Spleen (tissue), 11 donors: Measurements from ENCODE around the gene ANKEF1. TPM values are rescaled to one million over a fixed set of nuclear protein-coding genes. Genes with fewer than 3 reads are reported as not detected.

Source experiments
- DNase-seq: peaks from one replicate; pipeline ENCODE4 v3.0.0-alpha.2; 2020
- H3K27ac ChIP-seq, 8 donors: fragments of 200-600 bp; sonication (generic) in 7 of 8; 1 replicate in 4 of 8; 2 replicates in 4 of 8; pipeline versions ENCODE4 v1.5.0 to v1.8.0; 2016 to 2021; ENCODE audit warnings: inconsistent platforms in 4 of 8, mild to moderate bottlenecking in 4 of 8, moderate library complexity in 1 of 8
- H3K27me3 ChIP-seq, 7 donors: fragments of 200-600 bp; sonication (generic) in 6 of 7; replicated peaks in 1 of 7; 1 replicate in 4 of 7; 2 replicates in 3 of 7; pipeline versions ENCODE4 v1.5.0 to v1.8.0; 2016 to 2021; ENCODE audit warnings: inconsistent platforms in 3 of 7, mild to moderate bottlenecking in 1 of 7
- H3K36me3 ChIP-seq, 6 donors: fragments of 200-600 bp; sonication (generic) in 5 of 6; 1 replicate in 4 of 6; 2 replicates in 2 of 6; pipeline versions ENCODE4 v1.5.0 to v1.8.0; 2016 to 2021; ENCODE audit warnings: inconsistent platforms in 2 of 6
- H3K4me1 ChIP-seq, 6 donors: fragments of 200-600 bp; sonication (generic) in 5 of 6; 1 replicate in 3 of 6; 2 replicates in 3 of 6; pipeline versions ENCODE4 v1.5.0 to v1.8.0; 2016 to 2021; ENCODE audit warnings: inconsistent platforms in 3 of 6
- H3K4me3 ChIP-seq, 8 donors: fragments of 200-600 bp; sonication (generic) in 7 of 8; 1 replicate in 4 of 8; 2 replicates in 4 of 8; pipeline versions ENCODE4 v1.5.0 to v1.8.0; 2016 to 2021; ENCODE audit warnings: inconsistent platforms in 4 of 8, mild to moderate bottlenecking in 4 of 8, moderate library complexity in 2 of 8
- H3K9me3 ChIP-seq, 8 donors: fragments of 200-600 bp; sonication (generic) in 7 of 8; 1 replicate in 4 of 8; 2 replicates in 4 of 8; pipeline versions ENCODE4 v1.5.0 to v1.8.0; 2016 to 2021; ENCODE audit warnings: inconsistent platforms in 4 of 8
- CTCF ChIP-seq, 11 experiments: fragments of 200-600 bp in 7 of 11; fragments of 450-650 bp in 4 of 11; sonication (generic) in 4 of 11; IDR thresholded peaks in 8 of 11; conservative IDR thresholded peaks in 3 of 11; 1 replicate in 7 of 11; 2 replicates in 4 of 11; pipeline versions ENCODE4 v1.4.0 to v1.8.0; 2016 to 2021; ENCODE audit warnings: antibody characterized with exemption in 11 of 11, inconsistent platforms in 4 of 11, mild to moderate bottlenecking in 1 of 11
- POLR2A ChIP-seq, 3 donors: fragments of 450-650 bp; IDR thresholded peaks; one replicate each; pipeline ENCODE4 v1.5.1; 2017; ENCODE audit warnings: antibody characterized with exemption in 3 of 3, mild to moderate bottlenecking in 1 of 3
- POLR2AphosphoS5 ChIP-seq, 3 donors: sonication (generic); formaldehyde crosslinking; IDR thresholded peaks; one replicate each; pipeline ENCODE4 v1.5.1; 2017; ENCODE audit warnings: antibody characterized with exemption in 3 of 3
- intact Hi-C: fragments of 100-400 bp; cut with DNase I; formaldehyde crosslinking; loops from one replicate; pipeline ENCODE4 v1.15.0; 2023; ENCODE audit warnings: low total_unique reads
- polyA plus RNA-seq, 3 donors: library from polyadenylated mRNA; stranded (reverse); fragments of 200-250 nt; gene quantifications; one replicate each; pipeline ENCODE4 v1.2.1, GENCODE V29; 2013
- small RNA-seq, 4 donors: library from RNA; depleted of rRNA; stranded (forward); fragments of <200 nt; gene quantifications; one replicate each; pipeline ENCODE3, GENCODE V24; 2016
- total RNA-seq, 7 donors: library from RNA; depleted of rRNA in 3 of 7; stranded (reverse); fragments of >200 nt in 3 of 7; fragmentation: NEBNext Ultra II Directional in 4 of 7; extraction: Animal tissue kit (Norgen Biotek cat#: 25700) in 4 of 7; gene quantifications; one replicate each; pipeline versions ENCODE4 v1.1.0 to v1.2.1, GENCODE V29; 2016 to 2021
- donor health status: healthy with polysubstance abuse.
- donor health status: DM: no; HTN: no; CAD: no; lungs with moderate emphysema.
- donor health status: DM: no; HTN: no; CAD: no.
- donor health status: Bipolar disorder and iron deficiency.
- donor health status: healthy.
- donor health status: DM: no; HTN: no; CAD: no.
- donor health status: DM: yes; HTN: yes; CAD: no.

Gene ANKEF1
- total and polyA plus RNA-seq, 10 donors, result 0.58 to 3.2 (median 2.1) TPM

GRCh38 chr20:10105046-10105445 lies 70.3 kb downstream of the ANKEF1 start:
- intact Hi-C loops, result no loop called here
- no peak for DNase-seq
- H3K36me3 ChIP-seq, result no peaks in the 10 kb centered on the region
- no peak overlapping the region for H3K4me3 ChIP-seq
- H3K9me3 ChIP-seq, result peaks cover 0 to 5% (median 0%) of the 10 kb centered on the region in 8 donors
- no peak overlapping the region for H3K27ac ChIP-seq
- TF ChIP-seq POLR2A (IDR thresholded peaks at IDR 0.05) (no peak), POLR2AphosphoS5 (IDR thresholded peaks at IDR 0.05) (no peak), CTCF (IDR thresholded peaks at IDR 0.05 in 8 of 11, conservative IDR thresholded peaks at IDR 0.05 in 3 of 11) (no peak)
- no peaks in the 10 kb centered on the region for H3K27me3 ChIP-seq
- no peaks in the 10 kb centered on the region for H3K4me1 ChIP-seq

Small RNA genes lying within 50 kb of the gene (small RNA-seq; reads per million reads assigned to genes)
- 0 reads per million in 4 donors for gene RF00017

Other genes starting within 250 kb of the ANKEF1 start
- gene PAK5, start 195.9 kb upstream of the ANKEF1 start, total RNA-seq, result not detected
- not detected for gene PAK5, start 195.9 kb upstream of the ANKEF1 start, polyA plus RNA-seq
- under 1 TPM in 1 of 7 donors, not detected in 6; 0.80 TPM for gene SNAP25, start 183.8 kb downstream of the ANKEF1 start, total RNA-seq
- gene SNAP25, start 183.8 kb downstream of the ANKEF1 start, polyA plus RNA-seq, result under 1 TPM; 0.04 to 0.17 (median 0.06) TPM